ENCODE measurements around the gene FGF10. TPM values are rescaled to one million over a fixed set of nuclear protein-coding genes. Genes with fewer than 3 reads are reported as not detected.
A peak's percentile ranks its signal among the peaks of the same experiment; 100 is the strongest.

The FGF10 gene
- total RNA-seq, 6 experiments from 2014 or later, result 0.11 to 0.12 TPM; not detected in 4

DNA sequence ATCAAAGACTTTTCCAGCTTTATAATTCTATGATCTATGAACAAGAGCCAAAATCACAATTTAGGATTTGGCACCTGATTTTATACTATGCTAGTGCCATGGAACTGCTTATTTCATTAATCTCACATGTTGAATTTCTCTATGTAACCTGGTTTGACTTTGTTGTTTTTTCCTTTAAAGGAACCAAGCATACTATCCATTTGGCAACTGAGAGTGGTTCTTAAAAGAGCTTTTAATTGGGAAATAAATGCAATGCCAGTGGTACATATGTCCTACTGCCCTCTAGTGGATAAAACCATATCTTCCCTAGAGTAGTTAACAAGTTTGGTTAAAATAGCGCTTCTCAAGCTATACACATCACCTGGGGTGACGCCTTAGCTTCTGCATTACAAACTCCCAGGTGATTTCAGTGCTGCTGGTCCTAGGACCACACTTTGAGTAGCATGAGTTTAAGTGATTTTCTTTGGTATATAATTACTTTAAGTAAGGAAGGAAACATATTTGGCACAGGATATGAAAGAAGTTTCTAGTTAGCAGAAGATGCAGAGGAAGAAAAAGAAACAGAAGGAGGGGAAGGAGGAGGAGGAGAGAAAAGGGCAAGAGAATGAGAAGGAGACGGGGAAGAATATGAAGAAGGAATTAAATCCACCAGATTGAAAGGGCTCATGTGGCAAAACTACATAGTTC, 56.8 kb downstream of the FGF10 start:
- Histone ChIP-seq H3K27ac (no peak overlapping the region), H3K4me1 (no peaks in the 10 kb centered on the region), H3K36me3 (no peaks in the 10 kb centered on the region), H3K9me3 (no peaks in the 10 kb centered on the region), H3K27me3 (no peaks in the 10 kb centered on the region), H3K4me3 (no peak overlapping the region)
- ATAC-seq, result peak; percentile 84 to 89 (median 87)
- no peak for DNase-seq
- intact Hi-C loops (cut with DNase I), result no loop called here
- WGBS (ENCODE audit: insufficient coverage, low coverage, low lambda C conversion rate, missing lambda C conversion rate), result 21% methylated on average over 3 of the region's 3 CpGs
- no peak for TF ChIP-seq POLR2A (IDR thresholded peaks at IDR 0.05)
- TF ChIP-seq, protein P1, sequence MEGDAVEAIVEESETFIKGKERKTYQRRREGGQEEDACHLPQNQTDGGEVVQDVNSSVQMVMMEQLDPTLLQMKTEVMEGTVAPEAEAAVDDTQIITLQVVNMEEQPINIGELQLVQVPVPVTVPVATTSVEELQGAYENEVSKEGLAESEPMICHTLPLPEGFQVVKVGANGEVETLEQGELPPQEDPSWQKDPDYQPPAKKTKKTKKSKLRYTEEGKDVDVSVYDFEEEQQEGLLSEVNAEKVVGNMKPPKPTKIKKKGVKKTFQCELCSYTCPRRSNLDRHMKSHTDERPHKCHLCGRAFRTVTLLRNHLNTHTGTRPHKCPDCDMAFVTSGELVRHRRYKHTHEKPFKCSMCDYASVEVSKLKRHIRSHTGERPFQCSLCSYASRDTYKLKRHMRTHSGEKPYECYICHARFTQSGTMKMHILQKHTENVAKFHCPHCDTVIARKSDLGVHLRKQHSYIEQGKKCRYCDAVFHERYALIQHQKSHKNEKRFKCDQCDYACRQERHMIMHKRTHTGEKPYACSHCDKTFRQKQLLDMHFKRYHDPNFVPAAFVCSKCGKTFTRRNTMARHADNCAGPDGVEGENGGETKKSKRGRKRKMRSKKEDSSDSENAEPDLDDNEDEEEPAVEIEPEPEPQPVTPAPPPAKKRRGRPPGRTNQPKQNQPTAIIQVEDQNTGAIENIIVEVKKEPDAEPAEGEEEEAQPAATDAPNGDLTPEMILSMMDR (IDR thresholded peaks at IDR 0.05), result peak; percentile 62 to 75 (median 72)

DNA sequence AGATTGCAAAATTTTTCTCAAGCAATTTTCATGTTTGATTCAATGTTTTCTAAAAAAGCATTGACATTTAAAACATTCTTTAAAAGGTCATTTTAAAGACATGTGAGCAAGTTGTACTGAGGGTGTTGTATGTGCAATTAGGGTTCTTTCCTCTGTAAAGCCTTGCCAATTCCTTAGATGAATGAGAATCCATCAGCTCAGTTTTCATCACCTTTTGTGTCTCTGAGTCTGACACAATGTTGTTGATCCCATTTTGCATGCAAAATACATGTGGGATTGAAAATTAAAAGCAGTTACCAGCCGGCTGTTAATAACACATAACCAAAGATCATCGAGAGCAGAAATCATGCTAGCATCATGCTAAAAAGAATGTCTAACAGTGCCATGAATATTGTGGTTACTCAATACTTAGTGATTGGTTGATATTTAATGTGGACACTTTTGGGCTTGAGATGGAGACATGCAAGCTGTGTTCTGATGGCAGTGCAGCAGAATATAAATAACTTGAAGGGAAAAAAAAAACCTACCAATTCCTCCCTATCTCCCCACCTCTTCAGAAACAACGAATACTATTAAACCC, 57.7 kb downstream of the FGF10 start:
- no peak overlapping the region for H3K27ac ChIP-seq
- ATAC-seq (no peak), DNase-seq (no peak)
- TF ChIP-seq, protein P1 (IDR thresholded peaks at IDR 0.05), result no peak
- no peak for TF ChIP-seq POLR2A (IDR thresholded peaks at IDR 0.05)
- H3K27me3 ChIP-seq, result no peaks in the 10 kb centered on the region
- H3K4me1 ChIP-seq, result no peaks in the 10 kb centered on the region
- H3K36me3 ChIP-seq, result no peaks in the 10 kb centered on the region
- H3K9me3 ChIP-seq, result no peaks in the 10 kb centered on the region
- H3K4me3 ChIP-seq, result no peak overlapping the region
- WGBS (ENCODE audit: insufficient coverage, low coverage, low lambda C conversion rate, missing lambda C conversion rate), result 35% methylated on average over 3 of the region's 3 CpGs
- intact Hi-C loops (cut with DNase I), result no loop called here

DNA sequence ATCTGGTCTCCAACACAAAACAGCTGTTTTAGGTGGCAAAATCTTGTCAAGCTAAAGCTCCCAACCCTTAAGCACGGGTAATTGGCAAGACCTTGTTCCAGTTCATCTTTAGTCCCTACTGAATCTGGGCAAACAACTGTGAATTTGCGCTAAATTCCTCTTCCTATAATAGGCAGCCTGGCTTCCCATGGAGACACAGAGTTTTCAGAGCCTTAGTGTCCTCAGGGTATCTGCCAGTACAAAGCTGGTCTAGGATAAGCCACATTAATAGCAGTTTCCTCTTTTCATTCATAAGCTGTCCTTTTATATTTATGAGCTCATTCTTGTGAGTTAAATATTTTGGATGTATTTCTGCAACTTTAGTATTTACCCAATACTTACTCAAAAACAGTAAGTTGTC, 59.5 kb downstream of the FGF10 start:
- Histone ChIP-seq H3K9me3 (no peaks in the 10 kb centered on the region), H3K27me3 (no peaks in the 10 kb centered on the region), H3K4me1 (no peaks in the 10 kb centered on the region), H3K4me3 (no peak overlapping the region), H3K27ac (no peak overlapping the region), H3K36me3 (no peaks in the 10 kb centered on the region)
- TF ChIP-seq, protein P1 (IDR thresholded peaks at IDR 0.05), result no peak
- no peak for TF ChIP-seq POLR2A (IDR thresholded peaks at IDR 0.05)
- ATAC-seq, result no peak
- intact Hi-C loops (cut with DNase I), result loop anchor here in 1 of 2 donors (10.0 kb wide), 1 partner anchor 595 kb away; no protein-coding TSS in a partner anchor
- WGBS (ENCODE audit: insufficient coverage, low coverage, low lambda C conversion rate, missing lambda C conversion rate), result 53% methylated on average over 2 of the region's 2 CpGs
- DNase-seq, result no peak

DNA sequence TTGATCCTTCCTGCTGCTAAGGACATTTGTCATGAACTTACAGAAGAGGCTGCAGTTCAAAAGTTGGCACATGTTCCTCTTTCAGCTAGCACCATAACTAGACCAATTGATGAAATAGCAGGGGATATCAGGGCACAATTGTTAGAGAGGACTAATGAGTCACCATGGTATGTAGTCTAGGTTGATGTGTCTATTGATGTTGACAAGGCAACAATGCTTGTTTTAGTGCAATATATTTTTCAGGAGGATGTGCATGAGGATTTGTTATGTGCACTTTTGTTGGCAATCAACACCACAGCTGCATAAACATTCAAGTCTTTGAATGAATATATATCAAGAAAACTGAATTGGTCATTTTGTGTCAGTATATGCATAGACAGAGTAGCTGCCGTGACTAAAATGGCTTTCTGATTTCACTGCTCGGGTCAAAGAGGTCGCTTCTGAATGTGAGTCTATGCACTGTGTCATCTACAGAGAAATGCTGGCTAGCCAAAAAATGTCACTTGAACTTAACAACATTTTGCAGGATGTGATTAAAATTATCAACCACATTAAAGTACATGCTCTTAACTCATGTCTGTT, 68.0 kb downstream of the FGF10 start:
- intact Hi-C loops (cut with DNase I), result loop anchor here in 1 of 2 donors (10.0 kb wide), 1 partner anchor 586 kb away; no protein-coding TSS in a partner anchor
- WGBS (ENCODE audit: insufficient coverage, low coverage, low lambda C conversion rate, missing lambda C conversion rate), result 64% methylated on average over 3 of the region's 3 CpGs
- Histone ChIP-seq H3K36me3 (no peaks in the 10 kb centered on the region), H3K27me3 (no peaks in the 10 kb centered on the region), H3K27ac (no peak overlapping the region), H3K4me1 (no peaks in the 10 kb centered on the region), H3K9me3 (no peaks in the 10 kb centered on the region), H3K4me3 (no peak overlapping the region)
- TF ChIP-seq POLR2A (IDR thresholded peaks at IDR 0.05), result no peak
- TF ChIP-seq, protein P1 (IDR thresholded peaks at IDR 0.05), result no peak
- no peak for DNase-seq
- no peak for ATAC-seq
